OCI-LY3 (cell line): ENCODE results near the gene TMSB15C.

Experiments used
- CTCF ChIP-seq: fragments of 200-600, 300-600 bp; sonication (generic); IDR thresholded peaks from 2 replicates; pipeline ENCODE4 v1.5.1; 2014; ENCODE audit warnings: antibody characterized with exemption, low read length, low read depth
- EZH2phosphoT487 ChIP-seq: fragments of 200-600 bp; shearing (Covaris generic); IDR thresholded peaks from 2 replicates; pipeline ENCODE4 v1.6.1; 2018; ENCODE audit warnings: antibody characterized with exemption, mixed run types, low read depth

DNA sequence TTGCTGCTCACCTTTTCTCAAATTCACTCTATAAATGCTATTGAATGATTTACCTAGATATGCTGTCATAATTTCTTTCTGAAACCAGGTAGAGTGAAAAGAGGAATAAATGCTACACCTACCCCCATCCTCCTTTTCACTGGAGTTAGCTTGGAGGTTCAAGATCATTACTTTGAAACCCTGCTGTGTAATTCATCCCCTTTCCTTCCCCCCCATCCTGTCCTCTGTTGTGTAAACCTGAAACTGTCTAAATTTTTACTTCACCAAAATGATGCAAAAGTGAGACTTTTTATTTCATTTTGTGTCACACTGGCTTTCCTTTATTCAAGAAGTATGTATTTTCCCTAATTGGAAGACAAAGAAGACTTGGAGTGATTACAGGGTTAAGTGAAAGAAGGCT, 41.7 kb upstream of the TMSB15C start:
- no peak for TF ChIP-seq CTCF
- TF ChIP-seq EZH2phosphoT487 = no peak
